ENCODE data around the gene OPCML. TPM values are rescaled to one million over a fixed set of nuclear protein-coding genes. Genes with fewer than 3 reads are reported as not detected.

The OPCML gene
- total RNA-seq, 1 experiment from 2014 or later, result not detected

GRCh38 chr11:132721526-132721925 lies 810.8 kb downstream of the OPCML start:
- TF ChIP-seq EZH2 (IDR thresholded peaks at IDR 0.05; ENCODE audit: low read depth) (no peak), CTCF (conservative IDR thresholded peaks at IDR 0.05) (no peak)
- Histone ChIP-seq H3K27me3 (ENCODE audit: insufficient read depth, low read depth) (peaks cover 7% of the 10 kb centered on the region; the same call in 1 of the 2 replicates), H3F3A (ENCODE audit: insufficient read depth, low read depth) (no peaks in the 10 kb centered on the region), H3K36me3 (ENCODE audit: low read depth) (no peaks in the 10 kb centered on the region), H3K79me2 (ENCODE audit: low read depth) (no peaks in the 10 kb centered on the region), H3K4me1 (replicated peaks; ENCODE audit: insufficient read depth) (no peaks in the 10 kb centered on the region), H3K27ac (no peak overlapping the region), H2AFZ (no peak overlapping the region), H3K4me3 (no peak overlapping the region), H3K4me2 (no peak overlapping the region), H3K9me3 (ENCODE audit: insufficient read depth, low read depth) (no peaks in the 10 kb centered on the region), H3K9me2 (ENCODE audit: insufficient read depth) (no peaks in the 10 kb centered on the region), H4K20me1 (ENCODE audit: insufficient read depth) (no peaks in the 10 kb centered on the region)
- DNase-seq, result no peak
- ChIA-PET POLR2A (ENCODE audit: unreplicated experiment) (no interaction called here), CTCF (no interaction called here)
- intact Hi-C loops (cut with micrococcal nuclease; ENCODE audit: unreplicated experiment), result no loop called here
- BruUV-seq (replicated peaks), result no TSS peak

GRCh38 chr11:132719684-132720083 lies 812.6 kb downstream of the OPCML start:
- ChIA-PET CTCF (no interaction called here), POLR2A (ENCODE audit: unreplicated experiment) (no interaction called here)
- intact Hi-C loops (cut with micrococcal nuclease; ENCODE audit: unreplicated experiment), result no loop called here
- H3K27ac ChIP-seq, result no peak overlapping the region
- no peaks in the 10 kb centered on the region for H3K9me3 ChIP-seq (ENCODE audit: insufficient read depth, low read depth)
- no peaks in the 10 kb centered on the region for H3K36me3 ChIP-seq (ENCODE audit: low read depth)
- no peaks in the 10 kb centered on the region for H4K20me1 ChIP-seq (ENCODE audit: insufficient read depth)
- H3K9me2 ChIP-seq (ENCODE audit: insufficient read depth), result no peaks in the 10 kb centered on the region
- H3K79me2 ChIP-seq (ENCODE audit: low read depth), result no peaks in the 10 kb centered on the region
- no peak overlapping the region for H3K4me3 ChIP-seq
- no peaks in the 10 kb centered on the region for H3F3A ChIP-seq (ENCODE audit: insufficient read depth, low read depth)
- H3K4me1 ChIP-seq (replicated peaks; ENCODE audit: insufficient read depth), result no peaks in the 10 kb centered on the region
- BruUV-seq (replicated peaks), result no TSS peak
- no peak overlapping the region for H2AFZ ChIP-seq
- TF ChIP-seq EZH2 (IDR thresholded peaks at IDR 0.05; ENCODE audit: low read depth) (no peak), CTCF (conservative IDR thresholded peaks at IDR 0.05) (no peak)
- no peak for DNase-seq
- peaks cover 7% of the 10 kb centered on the region; the same call in 1 of the 2 replicates for H3K27me3 ChIP-seq (ENCODE audit: insufficient read depth, low read depth)
- no peak overlapping the region for H3K4me2 ChIP-seq

GRCh38 chr11:132718711-132719671 lies 813.3 kb downstream of the OPCML start:
- DNase-seq, result no peak
- Histone ChIP-seq H3K4me2 (no peak overlapping the region), H4K20me1 (ENCODE audit: insufficient read depth) (no peaks in the 10 kb centered on the region), H3K9me2 (ENCODE audit: insufficient read depth) (no peaks in the 10 kb centered on the region), H3K9me3 (ENCODE audit: insufficient read depth, low read depth) (no peaks in the 10 kb centered on the region), H2AFZ (no peak overlapping the region), H3K27me3 (ENCODE audit: insufficient read depth, low read depth) (peaks cover 14% of the 10 kb centered on the region; the same call in 1 of the 2 replicates), H3F3A (ENCODE audit: insufficient read depth, low read depth) (no peaks in the 10 kb centered on the region), H3K4me3 (no peak overlapping the region), H3K4me1 (replicated peaks; ENCODE audit: insufficient read depth) (no peaks in the 10 kb centered on the region), H3K27ac (no peak overlapping the region), H3K79me2 (ENCODE audit: low read depth) (no peaks in the 10 kb centered on the region), H3K36me3 (ENCODE audit: low read depth) (no peaks in the 10 kb centered on the region)
- ChIA-PET CTCF (no interaction called here), POLR2A (ENCODE audit: unreplicated experiment) (no interaction called here)
- no peak for TF ChIP-seq CTCF (conservative IDR thresholded peaks at IDR 0.05)
- TF ChIP-seq EZH2 (IDR thresholded peaks at IDR 0.05; ENCODE audit: low read depth), result no peak
- no TSS peak for BruUV-seq (replicated peaks)
- intact Hi-C loops (cut with micrococcal nuclease; ENCODE audit: unreplicated experiment), result no loop called here

All from PC-9 (cell line).